Osteoblast (primary cell): ENCODE data around the gene ADAMTS9. TPM values are rescaled to one million over a fixed set of nuclear protein-coding genes. Genes with fewer than 3 reads are reported as not detected.

Source experiments
- DNase-seq: peaks from one replicate; pipeline ENCODE4 v3.0.0; 2011; ENCODE audit warnings: low spot score, mixed read lengths; ENCODE audit not compliant: insufficient read length; ENCODE audit errors: missing footprints
- H2AFZ ChIP-seq: 2 replicates; pipeline ENCODE4 v1.6.0; 2011; ENCODE audit warnings: mild to moderate bottlenecking, low read length
- H3K27ac ChIP-seq: 2 replicates; pipeline ENCODE4 v1.5.1; 2011; ENCODE audit warnings: mild to moderate bottlenecking, low read depth, low read length, moderate library complexity
- H3K27me3 ChIP-seq: 2 replicates; pipeline ENCODE4 v1.6.0; 2012; ENCODE audit warnings: mild to moderate bottlenecking, control low read depth, inconsistent platforms, low read length, moderate library complexity; ENCODE audit not compliant: insufficient read depth
- H3K36me3 ChIP-seq: 2 replicates; pipeline ENCODE4 v1.5.1; 2011; ENCODE audit warnings: mild to moderate bottlenecking, low read length, control low read depth, moderate library complexity; ENCODE audit not compliant: insufficient read depth
- H3K4me1 ChIP-seq: 2 replicates; pipeline ENCODE4 v1.5.1; 2011; ENCODE audit warnings: mild to moderate bottlenecking, low read length, control low read depth, moderate library complexity; ENCODE audit not compliant: insufficient read depth
- H3K4me2 ChIP-seq: 2 replicates; pipeline ENCODE4 v1.6.0; 2011; ENCODE audit warnings: mild to moderate bottlenecking, low read length; ENCODE audit not compliant: insufficient read depth
- H3K4me3 ChIP-seq: fragments of 200-600 bp; sonication (generic); 3 replicates; pipeline ENCODE4 v1.5.1; 2012; ENCODE audit warnings: mild to moderate bottlenecking, low read length, inconsistent platforms; ENCODE audit not compliant: insufficient read depth
- H3K79me2 ChIP-seq: 2 replicates; pipeline ENCODE4 v1.6.0; 2012; ENCODE audit warnings: mild to moderate bottlenecking, low read length, control low read depth, inconsistent platforms; ENCODE audit not compliant: insufficient read depth
- H3K9me3 ChIP-seq: 2 replicates; pipeline ENCODE4 v1.5.1; 2011; ENCODE audit warnings: low read depth, low read length, control low read depth
- H4K20me1 ChIP-seq: 2 replicates; pipeline ENCODE4 v1.6.0; 2012; ENCODE audit warnings: mild to moderate bottlenecking, low read length, control low read depth; ENCODE audit not compliant: insufficient read depth
- total RNA-seq: library from RNA; depleted of rRNA; stranded (reverse); fragments of >200 nt; gene quantifications from 2 replicates; pipeline ENCODE4 v1.2.3, GENCODE V29; 2012
- TF ChIP-seq, protein P1 (sequence below): IDR thresholded peaks from 2 replicates; pipeline ENCODE4 v1.5.1; 2011; ENCODE audit warnings: mild to moderate bottlenecking, low read depth, low read length, moderate library complexity; ENCODE audit errors: extremely low read depth

ADAMTS9 gene
- total RNA-seq, 1 donor: 4.0 TPM

DNA sequence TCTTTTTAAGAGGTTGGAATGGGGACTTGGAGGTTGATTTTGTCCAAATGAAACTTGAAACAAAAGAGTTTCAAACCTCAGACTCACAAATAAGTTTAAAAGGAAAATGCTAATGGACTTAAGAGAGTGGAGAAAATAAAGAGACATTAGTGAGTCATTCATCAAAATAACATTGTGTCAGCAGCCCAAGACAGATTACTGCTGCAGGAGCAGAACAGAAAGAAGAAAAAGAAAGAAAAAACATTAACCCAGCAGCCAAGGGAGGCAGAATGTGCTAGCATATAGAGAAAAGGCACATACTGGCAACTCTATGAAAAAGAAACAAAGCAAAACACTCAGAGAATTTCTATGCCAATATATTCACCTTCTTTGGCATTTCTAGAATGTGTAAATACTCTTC is 42.6 kb downstream of the ADAMTS9 start:
- H4K20me1 ChIP-seq: no peaks in the 10 kb centered on the region
- H3K36me3 ChIP-seq: no peaks in the 10 kb centered on the region
- H3K79me2 ChIP-seq: no peaks in the 10 kb centered on the region
- no peaks in the 10 kb centered on the region for H3K9me3 ChIP-seq
- no peak overlapping the region for H2AFZ ChIP-seq
- H3K27me3 ChIP-seq: no peaks in the 10 kb centered on the region
- no peak overlapping the region for H3K4me3 ChIP-seq
- DNase-seq: no peak
- H3K4me1 ChIP-seq: no peaks in the 10 kb centered on the region
- no peak overlapping the region for H3K27ac ChIP-seq
- TF ChIP-seq, protein P1, sequence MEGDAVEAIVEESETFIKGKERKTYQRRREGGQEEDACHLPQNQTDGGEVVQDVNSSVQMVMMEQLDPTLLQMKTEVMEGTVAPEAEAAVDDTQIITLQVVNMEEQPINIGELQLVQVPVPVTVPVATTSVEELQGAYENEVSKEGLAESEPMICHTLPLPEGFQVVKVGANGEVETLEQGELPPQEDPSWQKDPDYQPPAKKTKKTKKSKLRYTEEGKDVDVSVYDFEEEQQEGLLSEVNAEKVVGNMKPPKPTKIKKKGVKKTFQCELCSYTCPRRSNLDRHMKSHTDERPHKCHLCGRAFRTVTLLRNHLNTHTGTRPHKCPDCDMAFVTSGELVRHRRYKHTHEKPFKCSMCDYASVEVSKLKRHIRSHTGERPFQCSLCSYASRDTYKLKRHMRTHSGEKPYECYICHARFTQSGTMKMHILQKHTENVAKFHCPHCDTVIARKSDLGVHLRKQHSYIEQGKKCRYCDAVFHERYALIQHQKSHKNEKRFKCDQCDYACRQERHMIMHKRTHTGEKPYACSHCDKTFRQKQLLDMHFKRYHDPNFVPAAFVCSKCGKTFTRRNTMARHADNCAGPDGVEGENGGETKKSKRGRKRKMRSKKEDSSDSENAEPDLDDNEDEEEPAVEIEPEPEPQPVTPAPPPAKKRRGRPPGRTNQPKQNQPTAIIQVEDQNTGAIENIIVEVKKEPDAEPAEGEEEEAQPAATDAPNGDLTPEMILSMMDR: no peak
- H3K4me2 ChIP-seq: no peak overlapping the region

DNA sequence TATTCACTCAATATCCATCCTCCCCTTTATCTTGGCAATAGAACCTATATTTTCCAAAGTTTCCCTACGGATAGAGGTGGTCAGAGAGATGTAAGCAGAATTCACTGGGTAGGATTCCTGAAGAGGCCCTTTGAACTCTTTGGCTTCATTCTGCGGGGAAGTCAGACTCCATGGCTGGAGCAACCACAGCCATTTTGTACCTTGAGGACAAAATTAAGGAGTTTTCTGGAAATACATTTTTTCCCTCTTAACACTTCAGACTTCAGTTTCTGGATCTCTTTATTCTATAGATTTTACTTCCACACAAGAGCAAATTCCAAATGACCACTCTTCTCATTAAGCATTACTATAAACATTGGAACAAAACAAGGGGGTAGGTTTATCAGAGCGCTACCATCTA is 43.3 kb downstream of the ADAMTS9 start:
- no peaks in the 10 kb centered on the region for H3K27me3 ChIP-seq
- no peak for DNase-seq
- TF ChIP-seq, protein P1: no peak
- H3K36me3 ChIP-seq: no peaks in the 10 kb centered on the region
- no peak overlapping the region for H3K4me3 ChIP-seq
- H4K20me1 ChIP-seq: no peaks in the 10 kb centered on the region
- H3K4me2 ChIP-seq: no peak overlapping the region
- no peak overlapping the region for H3K27ac ChIP-seq
- H3K4me1 ChIP-seq: no peaks in the 10 kb centered on the region
- H2AFZ ChIP-seq: no peak overlapping the region
- no peaks in the 10 kb centered on the region for H3K79me2 ChIP-seq
- H3K9me3 ChIP-seq: no peaks in the 10 kb centered on the region

DNA sequence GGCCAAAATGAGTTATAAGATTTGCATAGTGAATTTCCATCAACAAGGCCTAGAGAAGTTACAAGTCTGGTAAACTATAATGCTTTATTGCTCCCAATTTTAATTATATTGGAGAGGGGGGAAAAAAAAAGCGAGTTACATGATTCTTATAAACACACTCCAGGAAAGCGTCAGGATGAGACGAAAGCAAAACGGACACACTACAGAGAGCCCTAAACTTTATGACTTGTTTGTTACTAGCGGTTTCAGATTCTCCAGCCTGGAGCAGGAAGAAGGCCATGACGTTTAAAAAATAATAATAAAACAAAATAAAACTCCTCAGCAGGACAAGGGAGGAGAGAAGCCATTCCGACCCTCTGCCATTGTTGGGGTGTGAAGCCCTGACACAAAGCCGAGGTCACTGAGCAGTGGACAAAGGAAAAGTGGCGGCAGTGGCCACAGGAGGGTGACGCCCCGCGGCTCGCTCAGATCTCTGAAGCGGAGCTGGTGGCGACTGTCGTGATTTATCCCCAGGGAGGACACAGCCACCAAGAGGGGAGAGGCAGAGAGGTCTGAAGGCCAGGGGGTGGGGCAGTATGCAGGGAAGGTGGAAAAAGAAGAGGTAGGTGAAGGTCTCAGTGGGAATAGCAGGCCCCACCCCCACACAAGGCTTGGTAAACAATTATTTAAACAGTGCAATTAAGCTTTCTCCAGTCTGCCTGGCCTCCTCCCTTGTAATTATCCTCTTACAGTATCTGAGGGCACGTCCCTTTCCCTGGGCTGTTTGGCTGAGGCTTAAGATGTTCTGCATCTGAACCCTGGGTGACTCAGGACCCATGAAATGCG is 45.3 kb downstream of the ADAMTS9 start:
- H3K27ac ChIP-seq: no peak overlapping the region
- TF ChIP-seq, protein P1: no peak
- no peaks in the 10 kb centered on the region for H3K36me3 ChIP-seq
- H2AFZ ChIP-seq: no peak overlapping the region
- no peaks in the 10 kb centered on the region for H3K4me1 ChIP-seq
- no peak overlapping the region for H3K4me2 ChIP-seq
- H3K4me3 ChIP-seq: no peak overlapping the region
- H4K20me1 ChIP-seq: no peaks in the 10 kb centered on the region
- H3K27me3 ChIP-seq: no peaks in the 10 kb centered on the region
- H3K9me3 ChIP-seq: no peaks in the 10 kb centered on the region
- no peaks in the 10 kb centered on the region for H3K79me2 ChIP-seq
- no peak for DNase-seq

- Histone ChIP-seq H3K4me3 (no peak overlapping the region), H3K27ac (no peak overlapping the region), H2AFZ (no peak overlapping the region), H3K36me3 (no peaks in the 10 kb centered on the region), H3K4me1 (no peaks in the 10 kb centered on the region), H3K9me3 (no peaks in the 10 kb centered on the region), H3K79me2 (no peaks in the 10 kb centered on the region), H4K20me1 (no peaks in the 10 kb centered on the region), H3K27me3 (no peaks in the 10 kb centered on the region), H3K4me2 (no peak overlapping the region)
- TF ChIP-seq, protein P1: no peak
- no peak for DNase-seq
Observed at GRCh38 chr3:64638981-64639481, 48.8 kb downstream of the ADAMTS9 start.
